HG03064 (cell line): ENCODE results near the gene TEX47.

ENCODE experiments used
- ATAC-seq: cut with Tn5 transposase; IDR thresholded peaks from one replicate; pipeline ENCODE4 v1.9.1; 2021; ENCODE audit warnings: low read depth; ENCODE audit not compliant: unreplicated experiment

The TEX47 gene

DNA sequence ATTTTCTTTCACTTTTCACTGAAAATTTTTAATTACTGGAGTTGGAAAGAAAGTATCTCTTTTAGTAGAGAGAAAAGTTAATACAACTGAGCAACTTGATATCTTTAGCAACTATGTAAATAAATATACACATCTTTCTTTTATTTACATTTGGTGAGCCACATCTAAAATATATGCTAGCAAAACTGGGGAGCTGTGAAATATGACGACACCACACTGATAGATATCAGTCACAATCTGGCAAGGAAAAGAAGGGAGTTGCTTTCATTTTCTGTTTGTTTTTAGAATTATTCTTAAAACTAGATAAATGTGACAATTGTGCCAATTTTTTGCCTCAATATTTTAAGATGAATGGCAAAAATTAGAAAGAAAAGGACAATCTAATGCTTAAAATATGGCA lies 38.7 kb downstream of the TEX47 start:
- ATAC-seq = no peak

DNA sequence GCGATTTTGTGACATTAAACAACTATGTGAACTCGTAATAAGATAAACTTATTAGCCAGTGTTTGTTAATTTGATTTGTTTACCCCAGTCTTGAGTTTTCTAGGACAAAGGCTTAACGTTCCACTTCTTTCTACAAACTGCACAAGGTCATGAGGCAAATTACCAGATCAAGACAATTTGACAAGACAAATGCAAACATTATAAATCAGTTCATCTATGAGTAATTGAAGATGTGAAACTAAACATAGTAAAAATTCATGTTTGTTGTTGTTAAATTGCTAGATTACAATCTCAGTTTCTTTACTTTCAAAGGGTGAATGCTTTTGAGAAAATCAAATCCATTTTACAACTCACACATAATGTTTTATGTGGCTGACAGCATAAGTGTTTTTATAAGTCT lies 49.4 kb downstream of the TEX47 start:
- ATAC-seq = no peak
